Psoas muscle (tissue), 8 donors: ENCODE results near the gene DIPK1C. TPM values are rescaled to one million over a fixed set of nuclear protein-coding genes. Genes with fewer than 3 reads are reported as not detected.

Source experiments
- ATAC-seq, 4 donors: fragments of 200-7000 bp; cut with Tn5 transposase; one replicate each; pipeline ENCODE4 v1.9.1; 2020; ENCODE audit warnings: moderate library complexity in 3 of 4, mild to moderate bottlenecking in 2 of 4
- DNase-seq, 2 donors: peaks; one replicate each; pipeline ENCODE4 v3.0.0-alpha.2; 2020
- H3K27ac ChIP-seq: fragments of 200-600 bp; one replicate; pipeline ENCODE4 v1.8.0; 2022
- H3K27me3 ChIP-seq, 3 donors: fragments of 200-600 bp in 1 of 3; one replicate each; pipeline versions ENCODE4 v1.6.1 to v1.8.0; 2013 to 2022; ENCODE audit warnings: low read length in 2 of 3, mild to moderate bottlenecking in 2 of 3, moderate library complexity in 1 of 3; ENCODE audit not compliant: insufficient read depth in 3 of 3
- H3K36me3 ChIP-seq, 2 donors: fragments of 200-600 bp in 1 of 2; one replicate each; pipeline versions ENCODE4 v1.6.1 to v1.8.0; 2013 to 2022; ENCODE audit warnings: low read depth in 1 of 2, mild to moderate bottlenecking in 1 of 2, moderate library complexity in 1 of 2; ENCODE audit not compliant: insufficient read depth in 1 of 2
- H3K4me1 ChIP-seq: fragments of 200-600 bp; one replicate; pipeline ENCODE4 v1.8.0; 2022
- H3K4me3 ChIP-seq: fragments of 200-600 bp; one replicate; pipeline ENCODE4 v1.8.0; 2022; ENCODE audit warnings: mild to moderate bottlenecking
- H3K9me3 ChIP-seq: fragments of 200-600 bp; one replicate; pipeline ENCODE4 v1.8.0; 2022
- CTCF ChIP-seq: fragments of 200-600 bp; IDR thresholded peaks from one replicate; pipeline ENCODE4 v1.8.0; 2022; ENCODE audit warnings: antibody characterized with exemption
- WGBS, 3 donors: extraction: QIAGEN DNeasy Blood & Tissue Kit; methylation state at CpG; one replicate each; pipeline versions ENCODE4 v1.1.6 to v1.1.7; 2013; 5-methylcytosine and 5-hydroxymethylcytosine counted together
- intact Hi-C, 2 donors: fragments of 100-400 bp; cut with DNase I; formaldehyde crosslinking; loops; one replicate each; pipeline versions ENCODE4 v1.11.0 to v1.14.2; 2022
- polyA plus RNA-seq, 3 donors: library from polyadenylated mRNA; stranded (reverse); fragments of 200-250 nt; gene quantifications; one replicate each; pipeline ENCODE4 v1.2.3, GENCODE V29; 2013
- total RNA-seq, 4 donors: library from RNA; stranded (reverse); fragmentation: NEBNext Ultra II Directional in 2 of 4; extraction: Animal tissue kit (Norgen Biotek cat#: 25700) in 2 of 4; gene quantifications; one replicate each; pipeline versions ENCODE4 v1.2.1 to v1.2.4, GENCODE V29; 2021 to 2023
- donor health status: healthy with polysubstance abuse.
- donor health status: DM: no; HTN: no; CAD: no; lungs with moderate emphysema.
- donor health status: Bipolar disorder and iron deficiency.
- donor health status: healthy.
- donor health status: DM: yes; HTN: yes; CAD: no.
- donor health status: DM: no; HTN: no; CAD: no.
- donor health status: DM: no; HTN: no; CAD: no.
- donor health status: DM: yes; HTN: yes; CAD: no.

DIPK1C gene
- total and polyA plus RNA-seq, 7 donors: 0.07 to 0.67 (median 0.20) TPM

- no peak for DNase-seq
- Histone ChIP-seq H3K4me3 (no peak overlapping the region), H3K4me1 (no peaks in the 10 kb centered on the region), H3K27me3 (peaks cover 0 to 64% (median 23%) of the 10 kb centered on the region in 3 donors), H3K9me3 (no peaks in the 10 kb centered on the region), H3K36me3 (no peaks in the 10 kb centered on the region), H3K27ac (no peak overlapping the region)
- WGBS, 3 donors: 8 to 13% (median 10%) methylated on average over 34 of the region's 34 CpGs
- no peak for ATAC-seq
- intact Hi-C loops: no loop called here
- TF ChIP-seq CTCF: no peak
Measured at GRCh38 chr18:74457725-74458421, 765 bp upstream of the DIPK1C start.

- H3K4me3 ChIP-seq: peak overlapping the region; percentile 61
- DNase-seq (no peak), ATAC-seq (peak in 2 of 4 donors; percentile 8 to 45)
- WGBS, 3 donors: 1 to 2% (median 1%) methylated on average over 52 to 69 of the region's 69 CpGs
- intact Hi-C loops: no loop called here
- peaks cover 0 to 58% (median 20%) of the 10 kb centered on the region in 3 donors for H3K27me3 ChIP-seq
- H3K9me3 ChIP-seq: no peaks in the 10 kb centered on the region
- no peaks in the 10 kb centered on the region for H3K36me3 ChIP-seq
- TF ChIP-seq CTCF: no peak
- H3K27ac ChIP-seq: no peak overlapping the region
- H3K4me1 ChIP-seq: no peaks in the 10 kb centered on the region
Measured at GRCh38 chr18:74456349-74457042, 612 bp downstream of the DIPK1C start.

- H3K4me3 ChIP-seq: peak overlapping the region; percentile 61
- peaks cover 0 to 58% (median 19%) of the 10 kb centered on the region in 3 donors for H3K27me3 ChIP-seq
- WGBS, 3 donors: 25 to 31% (median 26%) methylated on average over 7 of the region's 7 CpGs
- no peaks in the 10 kb centered on the region for H3K4me1 ChIP-seq
- intact Hi-C loops: no loop called here
- ATAC-seq (no peak), DNase-seq (no peak)
- H3K9me3 ChIP-seq: no peaks in the 10 kb centered on the region
- no peaks in the 10 kb centered on the region for H3K36me3 ChIP-seq
- no peak overlapping the region for H3K27ac ChIP-seq
- no peak for TF ChIP-seq CTCF
Measured at GRCh38 chr18:74456017-74456348, 1.1 kb downstream of the DIPK1C start.

- H3K27me3 ChIP-seq: peaks cover 0 to 58% (median 19%) of the 10 kb centered on the region in 3 donors
- no peaks in the 10 kb centered on the region for H3K36me3 ChIP-seq
- H3K4me3 ChIP-seq: no peak overlapping the region
- no peak for ATAC-seq
- no peak for DNase-seq
- WGBS, 3 donors: 97 to 98% (median 97%) methylated on average over 10 of the region's 10 CpGs
- intact Hi-C loops: no loop called here
- no peak for TF ChIP-seq CTCF
- H3K9me3 ChIP-seq: no peaks in the 10 kb centered on the region
- H3K4me1 ChIP-seq: no peaks in the 10 kb centered on the region
- no peak overlapping the region for H3K27ac ChIP-seq
Measured at GRCh38 chr18:74455386-74455785, 1.7 kb downstream of the DIPK1C start.
